ENCODE data around the gene AFG3L2. TPM values are rescaled to one million over a fixed set of nuclear protein-coding genes. Genes with fewer than 3 reads are reported as not detected.

Gene AFG3L2
- total and polyA plus RNA-seq, 7 donors, result 88.8 to 163 (median 106) TPM

- intact Hi-C loops (cut with DNase I), result no loop called here
- no peak for TF ChIP-seq CTCF (IDR thresholded peaks at IDR 0.05)
- H3K4me1 ChIP-seq, result no peaks in the 10 kb centered on the region
- H3K36me3 ChIP-seq (ENCODE audit: insufficient read depth in 1 of 2, low read depth in 1 of 2), result no peaks in the 10 kb centered on the region
- no peak for ATAC-seq
- no peak overlapping the region for H3K4me3 ChIP-seq
- H3K9me3 ChIP-seq, result no peaks in the 10 kb centered on the region
- DNase-seq, result no peak
- no peak overlapping the region for H3K27ac ChIP-seq
- H3K27me3 ChIP-seq (ENCODE audit: insufficient read depth in 3 of 3, low read length in 2 of 3), result peaks cover 0 to 5% (median 0%) of the 10 kb centered on the region in 3 donors
- WGBS, 3 donors, result 89 to 91% (median 90%) methylated on average over 18 of the region's 18 CpGs
These were observed 81.5 kb downstream of the AFG3L2 start for GRCh38 chr18:12295389-12296086.

- DNase-seq (no peak), ATAC-seq (no peak)
- Histone ChIP-seq H3K27ac (no peak overlapping the region), H3K4me1 (peaks cover 2% of the 10 kb centered on the region), H3K36me3 (ENCODE audit: insufficient read depth in 1 of 2, low read depth in 1 of 2) (no peaks in the 10 kb centered on the region), H3K9me3 (no peaks in the 10 kb centered on the region), H3K4me3 (no peak overlapping the region), H3K27me3 (ENCODE audit: insufficient read depth in 3 of 3, low read length in 2 of 3) (peaks cover 0 to 19% (median 1%) of the 10 kb centered on the region in 3 donors)
- intact Hi-C loops (cut with DNase I), result no loop called here
- no peak for TF ChIP-seq CTCF (IDR thresholded peaks at IDR 0.05)
- 63 to 69% (median 65%) methylated on average over 10 to 11 of the region's 11 CpGs for WGBS, 3 donors
These were observed 83.2 kb downstream of the AFG3L2 start for GRCh38 chr18:12293831-12294230.

GRCh38 chr18:12291690-12292089, 85.3 kb downstream of the AFG3L2 start:
- no peaks in the 10 kb centered on the region for H3K36me3 ChIP-seq (ENCODE audit: insufficient read depth in 1 of 2, low read depth in 1 of 2)
- ATAC-seq (no peak), DNase-seq (no peak)
- peaks cover 15% of the 10 kb centered on the region for H3K4me1 ChIP-seq
- intact Hi-C loops (cut with DNase I), result no loop called here
- no peak for TF ChIP-seq CTCF (IDR thresholded peaks at IDR 0.05)
- no peaks in the 10 kb centered on the region for H3K9me3 ChIP-seq
- H3K27me3 ChIP-seq (ENCODE audit: insufficient read depth in 3 of 3, low read length in 2 of 3), result peaks cover 0 to 31% (median 5%) of the 10 kb centered on the region in 3 donors
- no peak overlapping the region for H3K4me3 ChIP-seq
- no peak overlapping the region for H3K27ac ChIP-seq
- 88 to 92% (median 90%) methylated on average over 14 of the region's 14 CpGs for WGBS, 3 donors

GRCh38 chr18:12291161-12291560, 85.9 kb downstream of the AFG3L2 start:
- ATAC-seq, result no peak
- DNase-seq, result no peak
- peaks cover 0 to 31% (median 5%) of the 10 kb centered on the region in 3 donors for H3K27me3 ChIP-seq (ENCODE audit: insufficient read depth in 3 of 3, low read length in 2 of 3)
- no peaks in the 10 kb centered on the region for H3K9me3 ChIP-seq
- no peak overlapping the region for H3K27ac ChIP-seq
- H3K4me1 ChIP-seq, result peaks cover 15% of the 10 kb centered on the region
- WGBS, 3 donors, result 90 to 92% (median 91%) methylated on average over 6 of the region's 6 CpGs
- no peaks in the 10 kb centered on the region for H3K36me3 ChIP-seq (ENCODE audit: insufficient read depth in 1 of 2, low read depth in 1 of 2)
- no peak for TF ChIP-seq CTCF (IDR thresholded peaks at IDR 0.05)
- no peak overlapping the region for H3K4me3 ChIP-seq
- intact Hi-C loops (cut with DNase I), result no loop called here

- no peak for DNase-seq
- H3K9me3 ChIP-seq, result no peaks in the 10 kb centered on the region
- no peak for ATAC-seq
These were observed 86.9 kb downstream of the AFG3L2 start for GRCh38 chr18:12290086-12290485.

More at GRCh38 chr18:12290086-12290485, 86.9 kb downstream of the AFG3L2 start:
- no peak overlapping the region for H3K27ac ChIP-seq
- WGBS, 3 donors, result 78 to 89% (median 87%) methylated on average over 2 of the region's 2 CpGs
- H3K36me3 ChIP-seq (ENCODE audit: insufficient read depth in 1 of 2, low read depth in 1 of 2), result no peaks in the 10 kb centered on the region
- peaks cover 15% of the 10 kb centered on the region for H3K4me1 ChIP-seq
- peaks cover 0 to 31% (median 5%) of the 10 kb centered on the region in 3 donors for H3K27me3 ChIP-seq (ENCODE audit: insufficient read depth in 3 of 3, low read length in 2 of 3)
- no peak for TF ChIP-seq CTCF (IDR thresholded peaks at IDR 0.05)
- intact Hi-C loops (cut with DNase I), result no loop called here
- no peak overlapping the region for H3K4me3 ChIP-seq
